HG02588 (cell line): ENCODE data around the gene HYLS1.

Source experiments
- ATAC-seq: cut with Tn5 transposase; IDR thresholded peaks from one replicate; pipeline ENCODE4 v1.9.1; 2021; ENCODE audit warnings: mild to moderate bottlenecking, moderate library complexity; ENCODE audit not compliant: unreplicated experiment

The HYLS1 gene

GRCh38 chr11:125932301-125932700, 44.8 kb downstream of the HYLS1 start:
- no peak for ATAC-seq

- ATAC-seq = no peak
These were observed 45.8 kb downstream of the HYLS1 start for GRCh38 chr11:125933030-125933813.

- no peak for ATAC-seq
These were observed 47.0 kb downstream of the HYLS1 start for GRCh38 chr11:125934473-125934872.

- no peak for ATAC-seq
These were observed 47.6 kb downstream of the HYLS1 start for GRCh38 chr11:125935056-125935455.

GRCh38 chr11:125935618-125936199, 48.2 kb downstream of the HYLS1 start:
- ATAC-seq = no peak

GRCh38 chr11:125938418-125938817, 51.0 kb downstream of the HYLS1 start:
- no peak for ATAC-seq

- ATAC-seq = no peak
These were observed 51.6 kb downstream of the HYLS1 start for GRCh38 chr11:125939081-125939521.

GRCh38 chr11:125940145-125940544, 52.7 kb downstream of the HYLS1 start:
- no peak for ATAC-seq

- no peak for ATAC-seq
These were observed 53.8 kb downstream of the HYLS1 start for GRCh38 chr11:125941267-125941618.

GRCh38 chr11:125941619-125942611, 54.4 kb downstream of the HYLS1 start:
- ATAC-seq = no peak

GRCh38 chr11:125942771-125943428, 55.4 kb downstream of the HYLS1 start:
- ATAC-seq = no peak

GRCh38 chr11:125943661-125944349, 56.3 kb downstream of the HYLS1 start:
- ATAC-seq = no peak

- no peak for ATAC-seq
These were observed 57.0 kb downstream of the HYLS1 start for GRCh38 chr11:125944350-125945010.

- no peak for ATAC-seq
These were observed 57.7 kb downstream of the HYLS1 start for GRCh38 chr11:125945011-125945796.

- no peak for ATAC-seq
These were observed 58.5 kb downstream of the HYLS1 start, which contains the start of gene VSIG10L2 for GRCh38 chr11:125945797-125946520. VSIG10L2 (plus strand) TSS chr11:125946044; CDS start chr11:125946056, 12 bp downstream.

GRCh38 chr11:125946712-125947418, 59.4 kb downstream of the HYLS1 start:
- no peak for ATAC-seq

- no peak for ATAC-seq
These were observed 60.2 kb downstream of the HYLS1 start for GRCh38 chr11:125947419-125948277.
